Stimulated activated CD4-positive, alpha-beta T cell treated with anti-CD3 and anti-CD28 coated beads, Interleukin-1b, Interleukin-23, amount 100 ng/mL, for 1 hour (primary cell): ENCODE measurements around the gene TRANK1.
A peak's percentile ranks its signal among the peaks of the same experiment; 100 is the strongest.
"Not testable (repeated sequence)": the region's sequence is repeated elsewhere in the genome, so short reads cannot be mapped to it uniquely, and the experiment has no call there.

Experiments
- DNase-seq, 2 donors: peaks; one replicate each; pipeline ENCODE4 v3.0.0-alpha.2; 2020; ENCODE audit warnings: low read depth in 2 of 2

TRANK1 gene

GRCh38 chr3:36957063-36957462 lies 12.2 kb upstream of the TRANK1 start:
- no peak for DNase-seq

GRCh38 chr3:36956155-36956554 lies 11.3 kb upstream of the TRANK1 start:
- DNase-seq, result no peak

GRCh38 chr3:36954452-36955134 lies 9.7 kb upstream of the TRANK1 start:
- no peak for DNase-seq

GRCh38 chr3:36947814-36948213 lies 3.0 kb upstream of the TRANK1 start:
- DNase-seq, result not testable (repeated sequence)

- no peak for DNase-seq
Observed at GRCh38 chr3:36945333-36945980, 603 bp upstream of the TRANK1 start.

GRCh38 chr3:36944012-36944640 lies 728 bp downstream of the TRANK1 start:
- DNase-seq, result peak in 1 of 2 donors; percentile 7

- no peak for DNase-seq
Observed at GRCh38 chr3:36943601-36944000, 1.3 kb downstream of the TRANK1 start.

GRCh38 chr3:36942638-36943248 lies 2.1 kb downstream of the TRANK1 start:
- no peak for DNase-seq

- no peak for DNase-seq
Observed at GRCh38 chr3:36941658-36942057, 3.2 kb downstream of the TRANK1 start.

- no peak for DNase-seq
Observed at GRCh38 chr3:36941162-36941561, 3.7 kb downstream of the TRANK1 start.

GRCh38 chr3:36937492-36937891 lies 7.4 kb downstream of the TRANK1 start:
- no peak for DNase-seq

GRCh38 chr3:36933540-36934296 lies 11.1 kb downstream of the TRANK1 start:
- no peak for DNase-seq

GRCh38 chr3:36931424-36931823 lies 13.4 kb downstream of the TRANK1 start:
- DNase-seq, result not testable (repeated sequence)

- DNase-seq, result no peak
Observed at GRCh38 chr3:36928220-36928619, 16.6 kb downstream of the TRANK1 start.

- no peak for DNase-seq
Observed at GRCh38 chr3:36926292-36926897, 18.5 kb downstream of the TRANK1 start.

GRCh38 chr3:36924744-36925521 lies 19.9 kb downstream of the TRANK1 start:
- DNase-seq, result no peak

- DNase-seq, result no peak
Observed at GRCh38 chr3:36923981-36924743, 20.7 kb downstream of the TRANK1 start.

- no peak for DNase-seq
Observed at GRCh38 chr3:36923523-36923943, 21.3 kb downstream of the TRANK1 start.

- no peak for DNase-seq
Observed at GRCh38 chr3:36920884-36921567, 23.8 kb downstream of the TRANK1 start.
